H1 (cell line): ENCODE results near the gene MYNN. TPM values are rescaled to one million over a fixed set of nuclear protein-coding genes. Genes with fewer than 3 reads are reported as not detected.

Experiments
- CTCF ChIA-PET: fragments of 300-600 bp; sonication (Branson Sonifier 250); formaldehyde crosslinking; loops from one replicate; lab custom pipeline; 2021; ENCODE audit not compliant: partially characterized antibody; lab: Charles Lee
- POLR2A ChIA-PET: fragments of 300-600 bp; sonication (Branson Sonifier 250); formaldehyde crosslinking; loops from one replicate; lab custom pipeline; 2021; ENCODE audit warnings: inconsistent platforms; ENCODE audit not compliant: partially characterized antibody; lab: Charles Lee
- DNase-seq, 2 experiments: peaks; one replicate each; pipeline versions ENCODE4 v3.0.0 to v3.0.0-alpha.2; 2010 to 2022; ENCODE audit warnings: low spot score in 2 of 2, low read depth in 1 of 2, mixed read lengths in 1 of 2
- FAIRE-seq: peaks from 2 replicates; lab custom pipeline; 2011; peaks lifted over from hg19 to GRCh38; lab: Jason Lieb, UNC
- H2AFZ ChIP-seq: 2 replicates; pipeline ENCODE4 v1.8.1; 2012; ENCODE audit warnings: low read length, inconsistent platforms
- H2AK5ac ChIP-seq: 2 replicates; pipeline ENCODE4 v1.6.1; 2013; ENCODE audit warnings: low read depth, low read length
- H2BK120ac ChIP-seq: replicated peaks from 2 replicates; pipeline ENCODE3; 2013; ENCODE audit warnings: low read depth, low read length, inconsistent platforms
- H2BK12ac ChIP-seq: 2 replicates; pipeline ENCODE4 v1.6.1; 2013; ENCODE audit warnings: low read depth, low read length
- H2BK15ac ChIP-seq: 2 replicates; pipeline ENCODE4 v1.6.1; 2013; ENCODE audit warnings: low read length
- H2BK20ac ChIP-seq: 2 replicates; pipeline ENCODE4 v1.6.1; 2013; ENCODE audit warnings: low read length
- H2BK5ac ChIP-seq: 2 replicates; pipeline ENCODE4 v1.6.1; 2013; ENCODE audit warnings: low read depth, low read length
- H3K14ac ChIP-seq: 2 replicates; pipeline ENCODE4 v1.6.1; 2013; ENCODE audit warnings: inconsistent platforms; ENCODE audit not compliant: insufficient read length
- H3K18ac ChIP-seq: 2 replicates; pipeline ENCODE4 v1.6.1; 2013; ENCODE audit warnings: low read length; ENCODE audit errors: extremely low read depth
- H3K23ac ChIP-seq: 2 replicates; pipeline ENCODE4 v1.6.1; 2013; ENCODE audit warnings: inconsistent platforms; ENCODE audit not compliant: insufficient read length
- H3K23me2 ChIP-seq: 2 replicates; pipeline ENCODE4 v1.6.1; 2013; ENCODE audit warnings: low read depth, low read length
- H3K27ac ChIP-seq: 2 replicates; pipeline ENCODE4 v1.6.1; 2011; ENCODE audit warnings: low read depth, low read length, inconsistent platforms
- H3K27me3 ChIP-seq, 4 experiments: replicated peaks in 1 of 4; 1 replicate in 1 of 4; 2 replicates in 3 of 4; pipeline versions ENCODE4 v1.6.1 to v1.8.1; 2011 to 2013; ENCODE audit warnings: low read length in 3 of 4, mild to moderate bottlenecking in 3 of 4, inconsistent platforms in 2 of 4, mixed read lengths in 2 of 4, moderate library complexity in 1 of 4; ENCODE audit not compliant: control insufficient read depth in 3 of 4, insufficient read depth in 3 of 4; ENCODE audit errors: extremely low read depth in 1 of 4
- H3K36me3 ChIP-seq, 4 experiments: 2 replicates each; pipeline versions ENCODE4 v1.6.1 to v1.8.1; 2011 to 2013; ENCODE audit warnings: mild to moderate bottlenecking in 4 of 4, low read length in 3 of 4, moderate library complexity in 2 of 4, control low read depth in 1 of 4, inconsistent platforms in 1 of 4; ENCODE audit not compliant: insufficient read depth in 4 of 4, control insufficient read depth in 2 of 4
- H3K4ac ChIP-seq: replicated peaks from 2 replicates; pipeline ENCODE3; 2013; ENCODE audit warnings: low read length, low read depth, mixed read lengths, inconsistent platforms; ENCODE audit not compliant: insufficient read length
- H3K4me1 ChIP-seq, 4 experiments: replicated peaks in 1 of 4; 1 replicate in 1 of 4; 2 replicates in 3 of 4; pipeline versions ENCODE4 v1.6.1 to v1.8.1; 2011 to 2013; ENCODE audit warnings: low read length in 3 of 4, inconsistent platforms in 2 of 4, mixed read lengths in 1 of 4; ENCODE audit not compliant: insufficient read depth in 4 of 4, control insufficient read depth in 3 of 4
- H3K4me2 ChIP-seq, 2 experiments: 2 replicates each; pipeline versions ENCODE4 v1.6.1 to v1.8.1; 2011 to 2013; ENCODE audit warnings: low read depth in 2 of 2, low read length in 2 of 2, control low read depth in 1 of 2, inconsistent platforms in 1 of 2, mild to moderate bottlenecking in 1 of 2; ENCODE audit not compliant: insufficient read depth in 1 of 2
- H3K4me3 ChIP-seq, 4 experiments: fragments of 200-600, 300-600 bp in 1 of 4; sonication (generic), shearing (Covaris generic), sonication (Bioruptor Twin) in 1 of 4; 2 replicates each; pipeline versions ENCODE4 v1.5.1 to v1.8.1; 2011 to 2016; ENCODE audit warnings: low read length in 4 of 4, low read depth in 3 of 4, control low read depth in 2 of 4, inconsistent platforms in 2 of 4, mild to moderate bottlenecking in 2 of 4, mixed read lengths in 1 of 4, moderate library complexity in 1 of 4; ENCODE audit not compliant: insufficient read depth in 2 of 4; ENCODE audit errors: extremely low read depth in 1 of 4
- H3K56ac ChIP-seq: replicated peaks from 2 replicates; pipeline ENCODE3; 2013; ENCODE audit warnings: low read depth, mild to moderate bottlenecking, mixed read lengths, low read length, inconsistent platforms; ENCODE audit not compliant: insufficient read length
- H3K79me1 ChIP-seq: 2 replicates; pipeline ENCODE4 v1.6.1; 2013; ENCODE audit warnings: low read depth, low read length, control low read depth
- H3K79me2 ChIP-seq, 2 experiments: 2 replicates each; pipeline versions ENCODE4 v1.6.1 to v1.8.1; 2012 to 2013; ENCODE audit warnings: low read length in 2 of 2, mild to moderate bottlenecking in 2 of 2, inconsistent platforms in 1 of 2; ENCODE audit not compliant: insufficient read depth in 2 of 2, control insufficient read depth in 1 of 2
- H3K9ac ChIP-seq, 4 experiments: replicated peaks in 1 of 4; 1 replicate in 1 of 4; 2 replicates in 3 of 4; pipeline versions ENCODE4 v1.6.1 to v1.8.1; 2011 to 2013; ENCODE audit warnings: low read depth in 3 of 4, low read length in 3 of 4, control low read depth in 2 of 4, mild to moderate bottlenecking in 2 of 4, moderate library complexity in 2 of 4, inconsistent platforms in 1 of 4; ENCODE audit errors: extremely low read depth in 1 of 4
- H3K9me3 ChIP-seq, 2 experiments: 2 replicates each; pipeline versions ENCODE4 v1.6.1 to v1.8.1; 2012 to 2013; ENCODE audit warnings: mild to moderate bottlenecking in 2 of 2, moderate library complexity in 2 of 2, control low read depth in 1 of 2, inconsistent platforms in 1 of 2, low read depth in 1 of 2, low read length in 1 of 2, mixed read lengths in 1 of 2; ENCODE audit not compliant: insufficient read depth in 2 of 2
- H4K20me1 ChIP-seq, 2 experiments: replicated peaks in 1 of 2; 2 replicates each; pipeline versions ENCODE3 to v1.8.1; 2011 to 2013; ENCODE audit warnings: inconsistent platforms in 2 of 2, low read length in 2 of 2, mild to moderate bottlenecking in 1 of 2; ENCODE audit not compliant: insufficient read depth in 2 of 2, control insufficient read depth in 1 of 2
- H4K5ac ChIP-seq: 2 replicates; pipeline ENCODE4 v1.6.1; 2013; ENCODE audit warnings: low read length, low read depth, mixed read lengths, inconsistent platforms; ENCODE audit not compliant: insufficient read length
- H4K8ac ChIP-seq: 2 replicates; pipeline ENCODE4 v1.8.0; 2013; ENCODE audit warnings: mild to moderate bottlenecking, moderate library complexity, low read length, inconsistent platforms; ENCODE audit not compliant: insufficient read depth; ENCODE audit errors: extremely low read depth
- H4K91ac ChIP-seq: replicated peaks from 2 replicates; pipeline ENCODE3; 2013; ENCODE audit warnings: low read length, mixed read lengths, inconsistent platforms; ENCODE audit not compliant: insufficient read length
- CBX5 ChIP-seq: fragments of 300-800, 300-1000 bp; sonication (generic); IDR thresholded peaks from 2 replicates; pipeline ENCODE4 v1.7.1; 2016; ENCODE audit warnings: antibody characterized with exemption, low read length, low read depth
- RNF2 ChIP-seq: fragments of 200-900, 300-1000 bp; sonication (generic); IDR thresholded peaks from 2 replicates; pipeline ENCODE4 v1.7.1; 2016; ENCODE audit warnings: borderline replicate concordance, low read depth, mild to moderate bottlenecking, antibody characterized with exemption, low read length; ENCODE audit not compliant: poor library complexity, severe bottlenecking; ENCODE audit errors: missing control alignments
- RXRA ChIP-seq: IDR thresholded peaks from 2 replicates; pipeline ENCODE4 v1.6.1; 2011; ENCODE audit warnings: low read depth, mild to moderate bottlenecking, low read length, moderate library complexity; ENCODE audit not compliant: insufficient read depth
- WGBS, 2 experiments: shearing (Covaris generic) in 1 of 2; methylation state at CpG; one replicate each; pipeline versions ENCODE4 v1.1.6 to v1.1.7; 2013 to 2015; ENCODE audit warnings: low lambda C conversion rate in 2 of 2, mixed read lengths in 2 of 2, inconsistent platforms in 1 of 2, low coverage in 1 of 2, missing lambda C conversion rate in 1 of 2; ENCODE audit not compliant: insufficient replicate concordance in 2 of 2, insufficient coverage in 1 of 2, insufficient read length in 1 of 2; ENCODE audit errors: extremely low coverage in 1 of 2, missing lambda C conversion rate in 1 of 2; 5-methylcytosine and 5-hydroxymethylcytosine counted together
- polyA plus RNA-seq, 7 experiments: library from polyadenylated mRNA; depleted of rRNA in 3 of 7; stranded (reverse) in 5 of 7; unstranded in 2 of 7; fragments of >200 nt in 5 of 7; fragments of 200-250 nt in 2 of 7; gene quantifications; 1 replicate in 5 of 7; 2 replicates in 1 of 7; 4 replicates in 1 of 7; pipeline versions ENCODE4 v1.2.1 to v1.2.3, GENCODE V29; 2011 to 2013; ENCODE audit warnings: missing spikeins in 2 of 7, mixed read lengths in 2 of 7
- total RNA-seq: library from RNA; stranded (reverse); fragmentation: NEBNext Ultra II Directional; extraction: Animal tissue kit (Norgen Biotek cat#: 25700); gene quantifications from 2 replicates; pipeline ENCODE4 v1.2.1, GENCODE V29; 2021

MYNN gene
- total and polyA plus RNA-seq, 2 of the 8 experiments (the other 6 are each of a cell fraction or from before 2014, with no cell fraction given), result 7.3 to 15.2 TPM

GRCh38 chr3:169746924-169747323 is 26.3 kb upstream of the MYNN start:
- Histone ChIP-seq H2BK15ac (no peak overlapping the region), H4K8ac (no peak overlapping the region), H3K14ac (no peak overlapping the region), H3K9ac (no peak overlapping the region), H3K56ac (no peak overlapping the region), H3K79me2 (no peaks in the 10 kb centered on the region), H3K79me1 (no peaks in the 10 kb centered on the region), H2AFZ (no peak overlapping the region), H3K27ac (no peak overlapping the region), H3K4me1 (peaks cover 0 to 5% (median 0%) of the 10 kb centered on the region in 4 experiments; a peak in 2 of 7 replicates), H2BK5ac (0 out of 2 replicates have a peak overlapping the region, but pooled peaks have one; percentile 19), H3K23me2 (no peaks in the 10 kb centered on the region), H4K20me1 (no peaks in the 10 kb centered on the region), H3K4ac (no peak overlapping the region), H4K91ac (no peak overlapping the region), H2BK12ac (no peak overlapping the region), H3K4me3 (no peak overlapping the region), H2AK5ac (0 out of 2 replicates have a peak overlapping the region, but pooled peaks have one; percentile 5), H3K4me2 (no peak overlapping the region), H3K9me3 (no peaks in the 10 kb centered on the region), H3K18ac (no peak overlapping the region), H3K36me3 (no peaks in the 10 kb centered on the region), H2BK120ac (no peak overlapping the region), H2BK20ac (no peak overlapping the region), H4K5ac (no peak overlapping the region), H3K23ac (no peak overlapping the region), H3K27me3 (peaks cover 0 to 1% (median 0%) of the 10 kb centered on the region in 4 experiments; a peak in 1 of 7 replicates)
- ChIA-PET CTCF (interaction anchor here (0.6 to 5.6 kb wide), 9 partner anchors 31 to 882 kb away, joined by 3 to 31 read pairs (median 6); no protein-coding TSS in a partner anchor), POLR2A (no interaction called here)
- 78% methylated on average over 6 of the region's 6 CpGs; no CpG with 5 or more reads in 1 of the 2 experiments for WGBS, 2 experiments
- no peak for DNase-seq
- FAIRE-seq, result no peak
- TF ChIP-seq CBX5 (no peak), RXRA (no peak), RNF2 (no peak)
